ENCODE data around the gene RGL2. TPM values are rescaled to one million over a fixed set of nuclear protein-coding genes. Genes with fewer than 3 reads are reported as not detected.
"Not testable (repeated sequence)": the region's sequence is repeated elsewhere in the genome, so short reads cannot be mapped to it uniquely, and the experiment has no call there.

RGL2 gene
- total RNA-seq, 3 donors from 2014 or later, result 26.4 to 64.6 (median 38.9) TPM

GRCh38 chr6:33276581-33276863 is 22.2 kb downstream of the RGL2 start:
- Histone ChIP-seq H3K4me1 (ENCODE audit: low read depth) (peaks cover 47% of the 10 kb centered on the region), H3K9me3 (no peaks in the 10 kb centered on the region), H3K36me3 (ENCODE audit: low read depth) (no peaks in the 10 kb centered on the region), H3K4me3 (no peak overlapping the region)
- intact Hi-C loops (cut with DNase I, micrococcal nuclease), result no loop called here
- ATAC-seq (no peak), DNase-seq (no peak)
- TF ChIP-seq CTCF (IDR thresholded peaks at IDR 0.05), result no peak

DNA sequence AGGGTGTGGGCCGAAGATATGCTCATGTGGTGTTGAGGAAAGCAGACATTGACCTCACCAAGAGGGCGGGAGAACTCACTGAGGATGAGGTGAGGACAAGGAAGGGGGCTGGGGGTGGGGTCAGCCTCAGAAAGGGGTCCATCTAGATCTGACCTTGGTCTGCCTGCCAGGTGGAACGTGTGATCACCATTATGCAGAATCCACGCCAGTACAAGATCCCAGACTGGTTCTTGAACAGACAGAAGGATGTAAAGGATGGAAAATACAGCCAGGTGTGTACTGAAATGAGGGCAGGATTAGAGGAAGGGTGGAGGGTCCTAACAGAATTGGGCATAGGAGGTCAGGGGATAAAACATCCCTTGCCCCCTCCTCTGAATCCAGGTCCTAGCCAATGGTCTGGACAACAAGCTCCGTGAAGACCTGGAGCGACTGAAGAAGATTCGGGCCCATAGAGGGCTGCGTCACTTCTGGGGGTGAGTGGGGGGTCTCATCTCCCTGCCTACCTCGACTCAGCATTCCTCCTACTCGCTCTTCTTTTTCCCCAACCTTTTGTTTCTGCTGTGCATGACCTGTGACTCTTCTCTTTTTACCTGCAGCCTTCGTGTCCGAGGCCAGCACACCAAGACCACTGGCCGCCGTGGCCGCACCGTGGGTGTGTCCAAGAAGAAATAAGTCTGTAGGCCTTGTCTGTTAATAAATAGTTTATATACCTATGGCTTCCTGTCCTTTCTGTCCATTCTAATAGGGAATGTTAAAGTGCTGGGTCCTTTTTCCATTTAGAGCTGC is 22.8 kb downstream of the RGL2 start:
- intact Hi-C loops (cut with DNase I, micrococcal nuclease); DNase-seq; ATAC-seq; H3K9me3 ChIP-seq; H3K36me3 ChIP-seq (ENCODE audit: low read depth); H3K4me3 ChIP-seq: not testable (repeated sequence)
- peaks cover 47% of the 10 kb centered on the region for H3K4me1 ChIP-seq (ENCODE audit: low read depth)

- ATAC-seq, result no peak
- Histone ChIP-seq H3K9me3 (no peaks in the 10 kb centered on the region), H3K36me3 (ENCODE audit: low read depth) (no peaks in the 10 kb centered on the region), H3K4me1 (ENCODE audit: low read depth) (peaks cover 53% of the 10 kb centered on the region), H3K4me3 (no peak overlapping the region)
- intact Hi-C loops (cut with DNase I, micrococcal nuclease), result no loop called here
- TF ChIP-seq CTCF (IDR thresholded peaks at IDR 0.05), result no peak
- DNase-seq, result no peak
Measured at GRCh38 chr6:33273924-33274902, 24.5 kb downstream of the RGL2 start.

DNA sequence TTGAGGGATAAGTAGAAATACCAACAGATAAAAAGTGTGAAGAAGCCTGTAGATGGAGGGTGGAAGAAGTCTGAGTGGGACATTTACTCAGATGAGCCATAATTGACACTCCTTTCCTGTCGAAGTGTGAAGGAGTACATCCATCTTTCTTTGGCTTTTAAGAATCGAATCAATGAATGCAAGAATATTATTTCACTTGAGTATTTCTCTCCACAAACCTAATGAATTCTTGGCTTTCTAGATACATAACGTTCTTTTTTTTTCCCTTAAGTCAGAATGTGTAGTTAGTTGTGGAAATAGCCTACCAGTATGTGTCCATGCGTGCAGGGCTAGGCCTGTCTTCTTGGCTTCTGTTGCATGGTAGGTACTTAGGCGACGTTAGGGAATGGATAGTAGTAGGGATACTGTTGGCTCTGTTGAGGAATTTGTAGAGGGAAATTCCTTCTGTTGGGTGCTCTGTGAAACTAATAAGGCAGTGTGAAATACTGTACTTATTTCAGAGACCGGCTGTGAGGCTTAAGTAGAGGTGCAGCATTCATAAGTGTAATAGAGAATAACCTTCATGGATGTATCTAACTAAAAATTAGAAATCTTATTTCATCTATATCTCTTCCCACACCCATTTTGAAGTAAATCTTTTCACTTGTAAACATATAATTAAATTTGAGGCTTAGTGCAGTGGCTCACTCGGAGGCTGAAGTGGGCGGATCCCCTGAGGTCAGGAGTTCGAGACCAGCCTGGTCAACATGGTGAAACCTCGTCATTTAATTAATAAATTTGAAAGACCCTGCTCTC is 25.4 kb downstream of the RGL2 start:
- Histone ChIP-seq H3K9me3 (no peaks in the 10 kb centered on the region), H3K36me3 (ENCODE audit: low read depth) (no peaks in the 10 kb centered on the region), H3K4me3 (no peak overlapping the region), H3K4me1 (ENCODE audit: low read depth) (peaks cover 53% of the 10 kb centered on the region)
- ATAC-seq, result no peak
- intact Hi-C loops (cut with DNase I, micrococcal nuclease), result no loop called here
- no peak for DNase-seq
- TF ChIP-seq CTCF (IDR thresholded peaks at IDR 0.05), result no peak

GRCh38 chr6:33272275-33273128 is 26.2 kb downstream of the RGL2 start:
- ATAC-seq (peak; percentile 2), DNase-seq (no peak)
- no peaks in the 10 kb centered on the region for H3K9me3 ChIP-seq
- TF ChIP-seq CTCF (IDR thresholded peaks at IDR 0.05), result no peak
- intact Hi-C loops (cut with DNase I, micrococcal nuclease), result no loop called here
- H3K36me3 ChIP-seq (ENCODE audit: low read depth), result no peaks in the 10 kb centered on the region
- H3K4me1 ChIP-seq (ENCODE audit: low read depth), result peaks cover 50% of the 10 kb centered on the region
- H3K4me3 ChIP-seq, result peak overlapping the region; percentile 69
